ENCODE measurements around the gene EIF4A3. TPM values are rescaled to one million over a fixed set of nuclear protein-coding genes. Genes with fewer than 3 reads are reported as not detected.

EIF4A3 gene
- total and polyA plus RNA-seq, 9 donors = 71.2 to 114 (median 87.8) TPM

- Histone ChIP-seq H3K27me3 (no peaks in the 10 kb centered on the region), H3K9me3 (no peaks in the 10 kb centered on the region), H3K4me3 (no peak overlapping the region), H3K27ac (no peak overlapping the region), H3K4me1 (ENCODE audit: insufficient read depth) (peaks cover 2% of the 10 kb centered on the region), H3K36me3 (no peaks in the 10 kb centered on the region)
- DNase-seq = no peak
- TF ChIP-seq EP300 (IDR thresholded peaks at IDR 0.05) (no peak), CTCF (IDR thresholded peaks at IDR 0.05) (no peak), POLR2A (IDR thresholded peaks at IDR 0.05) (no peak)
- WGBS, 3 donors = 43 to 51% (median 50%) methylated on average over 5 of the region's 5 CpGs
- intact Hi-C loops (cut with DNase I) = no loop called here
Measured at GRCh38 chr17:80151333-80151732, 4.4 kb upstream of the EIF4A3 start.

- DNase-seq = peak in 4 of 5 donors; percentile 41 to 72 (median 64)
- Histone ChIP-seq H3K4me3 (peak overlapping the region; percentile 100), H3K9me3 (no peaks in the 10 kb centered on the region), H3K36me3 (no peaks in the 10 kb centered on the region), H3K27ac (peak overlapping the region; percentile 76 to 80), H3K4me1 (ENCODE audit: insufficient read depth) (peaks cover 9% of the 10 kb centered on the region), H3K27me3 (no peaks in the 10 kb centered on the region)
- no peak for TF ChIP-seq POLR2A (IDR thresholded peaks at IDR 0.05)
- no peak for TF ChIP-seq EP300 (IDR thresholded peaks at IDR 0.05)
- TF ChIP-seq CTCF (IDR thresholded peaks at IDR 0.05) = no peak
- intact Hi-C loops (cut with DNase I) = loop anchor here in 2 of 4 donors (5.0 kb wide), 2 partner anchors 44 to 139 kb away; partner anchors contain the start of gene GAA (in 1 of the 2)
- WGBS, 3 donors = 1% methylated on average over 32 to 69 of the region's 69 CpGs
Measured at GRCh38 chr17:80146121-80147034, 550 bp downstream of the EIF4A3 start.

GRCh38 chr17:80145076-80146075 lies 1.6 kb downstream of the EIF4A3 start:
- no peaks in the 10 kb centered on the region for H3K36me3 ChIP-seq
- intact Hi-C loops (cut with DNase I) = loop anchor here in 2 of 4 donors (5.0 kb wide), 2 partner anchors 43 to 138 kb away; partner anchors contain the start of gene GAA (in 1 of the 2)
- no peaks in the 10 kb centered on the region for H3K9me3 ChIP-seq
- 38 to 50% (median 43%) methylated on average over 10 of the region's 10 CpGs for WGBS, 3 donors
- H3K27ac ChIP-seq = peak overlapping the region; percentile 76 to 80
- H3K4me3 ChIP-seq = peak overlapping the region; percentile 100
- no peaks in the 10 kb centered on the region for H3K27me3 ChIP-seq
- H3K4me1 ChIP-seq (ENCODE audit: insufficient read depth) = peaks cover 9% of the 10 kb centered on the region
- no peak for DNase-seq
- TF ChIP-seq POLR2A (IDR thresholded peaks at IDR 0.05) = no peak
- no peak for TF ChIP-seq CTCF (IDR thresholded peaks at IDR 0.05)
- TF ChIP-seq EP300 (IDR thresholded peaks at IDR 0.05) = no peak

GRCh38 chr17:80142929-80143328 lies 4.0 kb downstream of the EIF4A3 start:
- DNase-seq = no peak
- H3K4me1 ChIP-seq (ENCODE audit: insufficient read depth) = peaks cover 7% of the 10 kb centered on the region
- 84 to 90% (median 87%) methylated on average over 6 of the region's 6 CpGs for WGBS, 3 donors
- H3K27ac ChIP-seq = no peak overlapping the region
- no peaks in the 10 kb centered on the region for H3K36me3 ChIP-seq
- no peaks in the 10 kb centered on the region for H3K9me3 ChIP-seq
- H3K4me3 ChIP-seq = no peak overlapping the region
- no peaks in the 10 kb centered on the region for H3K27me3 ChIP-seq
- TF ChIP-seq POLR2A (IDR thresholded peaks at IDR 0.05) (no peak), EP300 (IDR thresholded peaks at IDR 0.05) (no peak), CTCF (IDR thresholded peaks at IDR 0.05) (no peak)
- intact Hi-C loops (cut with DNase I) = no loop called here

All from ovary (tissue), 9 donors.